WTC11 (cell line): ENCODE results near the gene SEC11A. TPM values are rescaled to one million over a fixed set of nuclear protein-coding genes. Genes with fewer than 3 reads are reported as not detected.

Source experiments
- ATF6 ChIP-seq: sonication (generic); formaldehyde crosslinking; IDR thresholded peaks from 2 replicates; pipeline ENCODE4 v1.8.1; 2023; ENCODE audit warnings: mild to moderate bottlenecking, missing genetic modification reagents
- CDX4 ChIP-seq: fragments of 250-450 bp; sonication (Bioruptor Pico); IDR thresholded peaks from 2 replicates; pipeline ENCODE4 v1.9.0; 2021; ENCODE audit warnings: moderate library complexity, mild to moderate bottlenecking, inconsistent platforms, borderline replicate concordance
- ELF4 ChIP-seq: sonication (generic); formaldehyde crosslinking; IDR thresholded peaks from 2 replicates; pipeline ENCODE4 v1.8.1; 2022; ENCODE audit warnings: low read depth, mild to moderate bottlenecking, moderate library complexity, missing genetic modification reagents
- FOXK1 ChIP-seq: sonication (generic); formaldehyde crosslinking; IDR thresholded peaks from 2 replicates; pipeline ENCODE4 v1.8.0; 2022; ENCODE audit warnings: mild to moderate bottlenecking, moderate library complexity, missing genetic modification reagents
- GABPB1 ChIP-seq: sonication (generic); formaldehyde crosslinking; IDR thresholded peaks from 2 replicates; pipeline ENCODE4 v1.8.1; 2023; ENCODE audit warnings: mild to moderate bottlenecking, missing genetic modification reagents
- GRHL2 ChIP-seq: fragments of 250-450 bp; sonication (Bioruptor Pico); IDR thresholded peaks from 2 replicates; pipeline ENCODE4 v1.8.0; 2022; ENCODE audit warnings: mild to moderate bottlenecking, moderate library complexity; ENCODE audit not compliant: insufficient replicate concordance, severe bottlenecking
- JAZF1 ChIP-seq: fragments of 250-450 bp; sonication (Bioruptor Pico); IDR thresholded peaks from 2 replicates; pipeline ENCODE4 v1.9.0; 2021; ENCODE audit warnings: moderate library complexity, mild to moderate bottlenecking, inconsistent platforms
- NFATC4 ChIP-seq: fragments of 250-450 bp; sonication (Bioruptor Pico); IDR thresholded peaks from 2 replicates; pipeline ENCODE4 v1.9.0; 2021; ENCODE audit warnings: mild to moderate bottlenecking
- NR1H2 ChIP-seq: sonication (generic); formaldehyde crosslinking; IDR thresholded peaks from 2 replicates; pipeline ENCODE4 v1.9.0; 2021; ENCODE audit warnings: mild to moderate bottlenecking, moderate library complexity, missing genetic modification reagents
- NR3C1 ChIP-seq: sonication (generic); formaldehyde crosslinking; conservative IDR thresholded peaks from 2 replicates; pipeline ENCODE4 v1.8.1; 2023; ENCODE audit warnings: low read depth, mild to moderate bottlenecking, missing genetic modification reagents
- SOX15 ChIP-seq: fragments of 250-450 bp; sonication (Bioruptor Pico); IDR thresholded peaks from 2 replicates; pipeline ENCODE4 v1.9.0; 2021; ENCODE audit warnings: mild to moderate bottlenecking
- SP1 ChIP-seq: sonication (generic); formaldehyde crosslinking; conservative IDR thresholded peaks from 2 replicates; pipeline ENCODE4 v1.8.1; 2022; ENCODE audit warnings: missing genetic modification reagents
- TP53 ChIP-seq: sonication (generic); formaldehyde crosslinking; IDR thresholded peaks from 2 replicates; pipeline ENCODE4 v1.8.1; 2023; ENCODE audit warnings: mild to moderate bottlenecking, missing genetic modification reagents
- ZNF317 ChIP-seq: sonication (generic); formaldehyde crosslinking; IDR thresholded peaks from 2 replicates; pipeline ENCODE4 v1.8.1; 2023; ENCODE audit warnings: low read depth, mild to moderate bottlenecking, moderate library complexity, missing genetic modification reagents, borderline replicate concordance
- ZNF396 ChIP-seq: fragments of 250-450 bp; sonication (Bioruptor Pico); IDR thresholded peaks from 2 replicates; pipeline ENCODE4 v1.8.0; 2021; ENCODE audit warnings: mild to moderate bottlenecking, moderate library complexity, borderline replicate concordance
- total RNA-seq: library from RNA; stranded (reverse); gene quantifications from 3 replicates; pipeline ENCODE4 v1.2.3, GENCODE V29; 2021
- TF ChIP-seq, protein P1 (sequence below): sonication (generic); formaldehyde crosslinking; IDR thresholded peaks from 2 replicates; pipeline ENCODE4 v1.8.0; 2022; ENCODE audit warnings: missing genetic modification reagents
- TF ChIP-seq, protein P2 (sequence below): sonication (generic); formaldehyde crosslinking; conservative IDR thresholded peaks from 2 replicates; pipeline ENCODE4 v1.8.1; 2022; ENCODE audit warnings: mild to moderate bottlenecking, missing genetic modification reagents
- TF ChIP-seq, protein P3 (sequence below): sonication (generic); formaldehyde crosslinking; IDR thresholded peaks from 2 replicates; pipeline ENCODE4 v1.8.0; 2022; ENCODE audit warnings: mild to moderate bottlenecking, missing genetic modification reagents
- TF ChIP-seq, protein P4 (sequence below): sonication (generic); formaldehyde crosslinking; IDR thresholded peaks from 2 replicates; pipeline ENCODE4 v1.8.1; 2022; ENCODE audit warnings: low read depth, missing genetic modification reagents, borderline replicate concordance
- TF ChIP-seq, protein P5 (sequence below): fragments of 250-450 bp; sonication (Bioruptor Pico); conservative IDR thresholded peaks from 2 replicates; pipeline ENCODE4 v1.9.0; 2021; ENCODE audit warnings: mild to moderate bottlenecking
- TF ChIP-seq, protein P6 (sequence below): sonication (generic); formaldehyde crosslinking; IDR thresholded peaks from 2 replicates; pipeline ENCODE4 v1.8.0; 2023; ENCODE audit warnings: mild to moderate bottlenecking, missing genetic modification reagents
- TF ChIP-seq, protein P7 (sequence below): sonication (generic); formaldehyde crosslinking; IDR thresholded peaks from 2 replicates; pipeline ENCODE4 v1.8.0; 2022; ENCODE audit warnings: mild to moderate bottlenecking, missing genetic modification reagents

Gene SEC11A
- total RNA-seq, 1 experiment from 2014 or later: 214 TPM

GRCh38 chr15:84716036-84716732 is at the start of gene SEC11A (continued):
- TF ChIP-seq, protein P1, sequence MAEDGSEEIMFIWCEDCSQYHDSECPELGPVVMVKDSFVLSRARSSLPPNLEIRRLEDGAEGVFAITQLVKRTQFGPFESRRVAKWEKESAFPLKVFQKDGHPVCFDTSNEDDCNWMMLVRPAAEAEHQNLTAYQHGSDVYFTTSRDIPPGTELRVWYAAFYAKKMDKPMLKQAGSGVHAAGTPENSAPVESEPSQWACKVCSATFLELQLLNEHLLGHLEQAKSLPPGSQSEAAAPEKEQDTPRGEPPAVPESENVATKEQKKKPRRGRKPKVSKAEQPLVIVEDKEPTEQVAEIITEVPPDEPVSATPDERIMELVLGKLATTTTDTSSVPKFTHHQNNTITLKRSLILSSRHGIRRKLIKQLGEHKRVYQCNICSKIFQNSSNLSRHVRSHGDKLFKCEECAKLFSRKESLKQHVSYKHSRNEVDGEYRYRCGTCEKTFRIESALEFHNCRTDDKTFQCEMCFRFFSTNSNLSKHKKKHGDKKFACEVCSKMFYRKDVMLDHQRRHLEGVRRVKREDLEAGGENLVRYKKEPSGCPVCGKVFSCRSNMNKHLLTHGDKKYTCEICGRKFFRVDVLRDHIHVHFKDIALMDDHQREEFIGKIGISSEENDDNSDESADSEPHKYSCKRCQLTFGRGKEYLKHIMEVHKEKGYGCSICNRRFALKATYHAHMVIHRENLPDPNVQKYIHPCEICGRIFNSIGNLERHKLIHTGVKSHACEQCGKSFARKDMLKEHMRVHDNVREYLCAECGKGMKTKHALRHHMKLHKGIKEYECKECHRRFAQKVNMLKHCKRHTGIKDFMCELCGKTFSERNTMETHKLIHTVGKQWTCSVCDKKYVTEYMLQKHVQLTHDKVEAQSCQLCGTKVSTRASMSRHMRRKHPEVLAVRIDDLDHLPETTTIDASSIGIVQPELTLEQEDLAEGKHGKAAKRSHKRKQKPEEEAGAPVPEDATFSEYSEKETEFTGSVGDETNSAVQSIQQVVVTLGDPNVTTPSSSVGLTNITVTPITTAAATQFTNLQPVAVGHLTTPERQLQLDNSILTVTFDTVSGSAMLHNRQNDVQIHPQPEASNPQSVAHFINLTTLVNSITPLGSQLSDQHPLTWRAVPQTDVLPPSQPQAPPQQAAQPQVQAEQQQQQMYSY (CRISPR knock-in tag): peak; percentile 26; the same call in 1 of the 2 replicates
- TF ChIP-seq ATF6 (no peak), ELF4 (no peak), SP1 (CRISPR knock-in tag) (peak; percentile 92), ZNF396 (no peak), GABPB1 (CRISPR knock-in tag) (peak; percentile 91), GRHL2 (CRISPR knock-in tag) (no peak), JAZF1 (CRISPR knock-in tag) (no peak), ZNF317 (CRISPR knock-in tag) (no peak; the same call in 1 of the 2 replicates), TP53 (CRISPR knock-in tag) (no peak), NR1H2 (no peak), SOX15 (no peak), NR3C1 (no peak), NFATC4 (CRISPR knock-in tag) (no peak), FOXK1 (peak; percentile 74), CDX4 (CRISPR knock-in tag) (no peak)
- TF ChIP-seq, protein P2, sequence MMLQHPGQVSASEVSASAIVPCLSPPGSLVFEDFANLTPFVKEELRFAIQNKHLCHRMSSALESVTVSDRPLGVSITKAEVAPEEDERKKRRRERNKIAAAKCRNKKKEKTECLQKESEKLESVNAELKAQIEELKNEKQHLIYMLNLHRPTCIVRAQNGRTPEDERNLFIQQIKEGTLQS (CRISPR knock-in tag): no peak
- TF ChIP-seq, protein P3, sequence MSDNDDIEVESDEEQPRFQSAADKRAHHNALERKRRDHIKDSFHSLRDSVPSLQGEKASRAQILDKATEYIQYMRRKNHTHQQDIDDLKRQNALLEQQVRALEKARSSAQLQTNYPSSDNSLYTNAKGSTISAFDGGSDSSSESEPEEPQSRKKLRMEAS (CRISPR knock-in tag): peak; percentile 84; the same call in 1 of the 2 replicates
- TF ChIP-seq, protein P4, sequence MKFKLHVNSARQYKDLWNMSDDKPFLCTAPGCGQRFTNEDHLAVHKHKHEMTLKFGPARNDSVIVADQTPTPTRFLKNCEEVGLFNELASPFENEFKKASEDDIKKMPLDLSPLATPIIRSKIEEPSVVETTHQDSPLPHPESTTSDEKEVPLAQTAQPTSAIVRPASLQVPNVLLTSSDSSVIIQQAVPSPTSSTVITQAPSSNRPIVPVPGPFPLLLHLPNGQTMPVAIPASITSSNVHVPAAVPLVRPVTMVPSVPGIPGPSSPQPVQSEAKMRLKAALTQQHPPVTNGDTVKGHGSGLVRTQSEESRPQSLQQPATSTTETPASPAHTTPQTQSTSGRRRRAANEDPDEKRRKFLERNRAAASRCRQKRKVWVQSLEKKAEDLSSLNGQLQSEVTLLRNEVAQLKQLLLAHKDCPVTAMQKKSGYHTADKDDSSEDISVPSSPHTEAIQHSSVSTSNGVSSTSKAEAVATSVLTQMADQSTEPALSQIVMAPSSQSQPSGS (CRISPR knock-in tag): no peak
- TF ChIP-seq, protein P5, sequence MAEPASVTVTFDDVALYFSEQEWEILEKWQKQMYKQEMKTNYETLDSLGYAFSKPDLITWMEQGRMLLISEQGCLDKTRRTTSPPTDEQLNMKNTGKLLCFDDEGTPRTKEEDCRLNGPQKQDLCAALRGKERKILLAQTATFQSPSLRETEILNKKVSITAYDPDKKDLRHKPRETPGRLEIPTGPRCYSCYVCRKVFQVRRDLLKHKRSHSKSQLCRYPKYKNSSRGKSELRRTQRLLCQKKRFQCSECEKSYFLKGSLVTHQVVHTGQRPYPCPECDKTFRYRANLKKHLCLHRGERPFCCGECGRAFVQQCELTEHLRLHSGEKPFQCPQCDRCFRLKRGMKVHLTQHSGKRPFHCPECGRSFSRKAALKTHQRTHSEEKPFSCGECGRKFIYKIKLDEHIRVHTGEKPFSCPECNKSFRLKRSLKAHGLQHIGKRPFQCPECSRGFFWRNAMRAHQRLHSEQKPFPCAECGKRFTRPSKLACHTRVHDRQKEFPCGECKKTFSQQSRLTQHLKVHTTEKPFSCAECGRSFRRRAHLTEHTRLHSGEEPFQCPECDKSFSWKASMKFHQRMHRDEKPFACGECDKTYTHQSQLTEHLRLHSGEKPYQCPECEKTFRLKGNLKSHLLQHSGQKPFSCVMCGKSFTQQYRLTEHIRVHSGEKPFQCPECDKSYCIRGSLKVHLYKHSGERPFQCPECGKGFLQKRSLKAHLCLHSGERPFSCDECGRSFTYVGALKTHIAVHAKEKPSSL (CRISPR knock-in tag): no peak
- TF ChIP-seq, protein P6, sequence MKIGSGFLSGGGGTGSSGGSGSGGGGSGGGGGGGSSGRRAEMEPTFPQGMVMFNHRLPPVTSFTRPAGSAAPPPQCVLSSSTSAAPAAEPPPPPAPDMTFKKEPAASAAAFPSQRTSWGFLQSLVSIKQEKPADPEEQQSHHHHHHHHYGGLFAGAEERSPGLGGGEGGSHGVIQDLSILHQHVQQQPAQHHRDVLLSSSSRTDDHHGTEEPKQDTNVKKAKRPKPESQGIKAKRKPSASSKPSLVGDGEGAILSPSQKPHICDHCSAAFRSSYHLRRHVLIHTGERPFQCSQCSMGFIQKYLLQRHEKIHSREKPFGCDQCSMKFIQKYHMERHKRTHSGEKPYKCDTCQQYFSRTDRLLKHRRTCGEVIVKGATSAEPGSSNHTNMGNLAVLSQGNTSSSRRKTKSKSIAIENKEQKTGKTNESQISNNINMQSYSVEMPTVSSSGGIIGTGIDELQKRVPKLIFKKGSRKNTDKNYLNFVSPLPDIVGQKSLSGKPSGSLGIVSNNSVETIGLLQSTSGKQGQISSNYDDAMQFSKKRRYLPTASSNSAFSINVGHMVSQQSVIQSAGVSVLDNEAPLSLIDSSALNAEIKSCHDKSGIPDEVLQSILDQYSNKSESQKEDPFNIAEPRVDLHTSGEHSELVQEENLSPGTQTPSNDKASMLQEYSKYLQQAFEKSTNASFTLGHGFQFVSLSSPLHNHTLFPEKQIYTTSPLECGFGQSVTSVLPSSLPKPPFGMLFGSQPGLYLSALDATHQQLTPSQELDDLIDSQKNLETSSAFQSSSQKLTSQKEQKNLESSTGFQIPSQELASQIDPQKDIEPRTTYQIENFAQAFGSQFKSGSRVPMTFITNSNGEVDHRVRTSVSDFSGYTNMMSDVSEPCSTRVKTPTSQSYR (CRISPR knock-in tag): no peak; the same call in 1 of the 2 replicates
- TF ChIP-seq, protein P7, sequence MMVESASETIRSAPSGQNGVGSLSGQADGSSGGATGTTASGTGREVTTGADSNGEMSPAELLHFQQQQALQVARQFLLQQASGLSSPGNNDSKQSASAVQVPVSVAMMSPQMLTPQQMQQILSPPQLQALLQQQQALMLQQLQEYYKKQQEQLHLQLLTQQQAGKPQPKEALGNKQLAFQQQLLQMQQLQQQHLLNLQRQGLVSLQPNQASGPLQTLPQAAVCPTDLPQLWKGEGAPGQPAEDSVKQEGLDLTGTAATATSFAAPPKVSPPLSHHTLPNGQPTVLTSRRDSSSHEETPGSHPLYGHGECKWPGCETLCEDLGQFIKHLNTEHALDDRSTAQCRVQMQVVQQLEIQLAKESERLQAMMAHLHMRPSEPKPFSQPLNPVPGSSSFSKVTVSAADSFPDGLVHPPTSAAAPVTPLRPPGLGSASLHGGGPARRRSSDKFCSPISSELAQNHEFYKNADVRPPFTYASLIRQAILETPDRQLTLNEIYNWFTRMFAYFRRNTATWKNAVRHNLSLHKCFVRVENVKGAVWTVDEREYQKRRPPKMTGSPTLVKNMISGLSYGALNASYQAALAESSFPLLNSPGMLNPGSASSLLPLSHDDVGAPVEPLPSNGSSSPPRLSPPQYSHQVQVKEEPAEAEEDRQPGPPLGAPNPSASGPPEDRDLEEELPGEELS (CRISPR knock-in tag): peak; percentile 79; the same call in 1 of the 2 replicates
